HCT116 (cell line): ENCODE data around the gene SLC41A3.

Source experiments
- CBX3 ChIP-seq: IDR thresholded peaks from 2 replicates; pipeline ENCODE4 v1.6.1; 2012; ENCODE audit warnings: low read depth
- EZH2 ChIP-seq: fragments of 200-600 bp; sonication (generic); IDR thresholded peaks from 2 replicates; pipeline ENCODE4 v1.6.1; 2017; ENCODE audit warnings: antibody characterized with exemption, mixed run types
- JUND ChIP-seq: IDR thresholded peaks from 2 replicates; pipeline ENCODE4 v1.6.1; 2012
- POLR2A ChIP-seq: IDR thresholded peaks from 2 replicates; pipeline ENCODE4 v1.7.0; 2011; ENCODE audit warnings: borderline replicate concordance; ENCODE audit not compliant: insufficient read depth, insufficient read length; ENCODE audit errors: extremely low read depth
- POLR2AphosphoS5 ChIP-seq: IDR thresholded peaks from 2 replicates; pipeline ENCODE4 v1.6.1; 2011; ENCODE audit warnings: mild to moderate bottlenecking, low read depth, low read length, moderate library complexity
- RAD21 ChIP-seq: IDR thresholded peaks from 2 replicates; pipeline ENCODE4 v1.6.1; 2012; ENCODE audit warnings: low read depth, mild to moderate bottlenecking
- YY1 ChIP-seq: IDR thresholded peaks from 2 replicates; pipeline ENCODE4 v1.6.1; 2011; ENCODE audit warnings: low read length, low read depth, moderate library complexity, mild to moderate bottlenecking; ENCODE audit not compliant: insufficient replicate concordance; ENCODE audit errors: extremely low read depth
- TF ChIP-seq, protein P1 (sequence below), 3 experiments: fragments of 200-600 bp in 1 of 3; sonication (generic) in 1 of 3; IDR thresholded peaks in 2 of 3; conservative IDR thresholded peaks in 1 of 3; 2 replicates each; pipeline ENCODE4 v1.5.1; 2012 to 2017; ENCODE audit warnings: low read depth in 2 of 3, low read length in 2 of 3, antibody characterized with exemption in 1 of 3, borderline replicate concordance in 1 of 3, control low read depth in 1 of 3, mild to moderate bottlenecking in 1 of 3, mixed read lengths in 1 of 3, mixed run types in 1 of 3, moderate library complexity in 1 of 3; ENCODE audit not compliant: insufficient read depth in 1 of 3
- TF ChIP-seq, protein P2 (sequence below): IDR thresholded peaks from 2 replicates; pipeline ENCODE4 v1.6.1; 2012
- TF ChIP-seq, protein P3 (sequence below): IDR thresholded peaks from 2 replicates; pipeline ENCODE4 v1.6.1; 2012; ENCODE audit warnings: low read depth

- TF ChIP-seq, protein P1, sequence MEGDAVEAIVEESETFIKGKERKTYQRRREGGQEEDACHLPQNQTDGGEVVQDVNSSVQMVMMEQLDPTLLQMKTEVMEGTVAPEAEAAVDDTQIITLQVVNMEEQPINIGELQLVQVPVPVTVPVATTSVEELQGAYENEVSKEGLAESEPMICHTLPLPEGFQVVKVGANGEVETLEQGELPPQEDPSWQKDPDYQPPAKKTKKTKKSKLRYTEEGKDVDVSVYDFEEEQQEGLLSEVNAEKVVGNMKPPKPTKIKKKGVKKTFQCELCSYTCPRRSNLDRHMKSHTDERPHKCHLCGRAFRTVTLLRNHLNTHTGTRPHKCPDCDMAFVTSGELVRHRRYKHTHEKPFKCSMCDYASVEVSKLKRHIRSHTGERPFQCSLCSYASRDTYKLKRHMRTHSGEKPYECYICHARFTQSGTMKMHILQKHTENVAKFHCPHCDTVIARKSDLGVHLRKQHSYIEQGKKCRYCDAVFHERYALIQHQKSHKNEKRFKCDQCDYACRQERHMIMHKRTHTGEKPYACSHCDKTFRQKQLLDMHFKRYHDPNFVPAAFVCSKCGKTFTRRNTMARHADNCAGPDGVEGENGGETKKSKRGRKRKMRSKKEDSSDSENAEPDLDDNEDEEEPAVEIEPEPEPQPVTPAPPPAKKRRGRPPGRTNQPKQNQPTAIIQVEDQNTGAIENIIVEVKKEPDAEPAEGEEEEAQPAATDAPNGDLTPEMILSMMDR (IDR thresholded peaks at IDR 0.05 in 2 of 3, conservative IDR thresholded peaks at IDR 0.05 in 1 of 3; ENCODE audit: borderline replicate concordance in 1 of 3, insufficient read depth in 1 of 3, low read depth in 2 of 3, low read length in 2 of 3) = no peak
- TF ChIP-seq POLR2AphosphoS5 (no peak), RAD21 (no peak), JUND (no peak), POLR2A (no peak), CBX3 (no peak; the same call in 1 of the 2 replicates), YY1 (no peak), EZH2 (no peak)
- TF ChIP-seq, protein P2, sequence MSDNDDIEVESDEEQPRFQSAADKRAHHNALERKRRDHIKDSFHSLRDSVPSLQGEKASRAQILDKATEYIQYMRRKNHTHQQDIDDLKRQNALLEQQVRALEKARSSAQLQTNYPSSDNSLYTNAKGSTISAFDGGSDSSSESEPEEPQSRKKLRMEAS = no peak
- TF ChIP-seq, protein P3, sequence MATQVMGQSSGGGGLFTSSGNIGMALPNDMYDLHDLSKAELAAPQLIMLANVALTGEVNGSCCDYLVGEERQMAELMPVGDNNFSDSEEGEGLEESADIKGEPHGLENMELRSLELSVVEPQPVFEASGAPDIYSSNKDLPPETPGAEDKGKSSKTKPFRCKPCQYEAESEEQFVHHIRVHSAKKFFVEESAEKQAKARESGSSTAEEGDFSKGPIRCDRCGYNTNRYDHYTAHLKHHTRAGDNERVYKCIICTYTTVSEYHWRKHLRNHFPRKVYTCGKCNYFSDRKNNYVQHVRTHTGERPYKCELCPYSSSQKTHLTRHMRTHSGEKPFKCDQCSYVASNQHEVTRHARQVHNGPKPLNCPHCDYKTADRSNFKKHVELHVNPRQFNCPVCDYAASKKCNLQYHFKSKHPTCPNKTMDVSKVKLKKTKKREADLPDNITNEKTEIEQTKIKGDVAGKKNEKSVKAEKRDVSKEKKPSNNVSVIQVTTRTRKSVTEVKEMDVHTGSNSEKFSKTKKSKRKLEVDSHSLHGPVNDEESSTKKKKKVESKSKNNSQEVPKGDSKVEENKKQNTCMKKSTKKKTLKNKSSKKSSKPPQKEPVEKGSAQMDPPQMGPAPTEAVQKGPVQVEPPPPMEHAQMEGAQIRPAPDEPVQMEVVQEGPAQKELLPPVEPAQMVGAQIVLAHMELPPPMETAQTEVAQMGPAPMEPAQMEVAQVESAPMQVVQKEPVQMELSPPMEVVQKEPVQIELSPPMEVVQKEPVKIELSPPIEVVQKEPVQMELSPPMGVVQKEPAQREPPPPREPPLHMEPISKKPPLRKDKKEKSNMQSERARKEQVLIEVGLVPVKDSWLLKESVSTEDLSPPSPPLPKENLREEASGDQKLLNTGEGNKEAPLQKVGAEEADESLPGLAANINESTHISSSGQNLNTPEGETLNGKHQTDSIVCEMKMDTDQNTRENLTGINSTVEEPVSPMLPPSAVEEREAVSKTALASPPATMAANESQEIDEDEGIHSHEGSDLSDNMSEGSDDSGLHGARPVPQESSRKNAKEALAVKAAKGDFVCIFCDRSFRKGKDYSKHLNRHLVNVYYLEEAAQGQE = no peak
These were observed 55.8 kb downstream of the SLC41A3 start for GRCh38 chr3:126028096-126028495.
